CD4-positive, alpha-beta T cell (primary cell): ENCODE data around the gene CCL14. TPM values are rescaled to one million over a fixed set of nuclear protein-coding genes. Genes with fewer than 3 reads are reported as not detected.

ENCODE experiments used
- ATAC-seq: fragments of 200-7000 bp; cut with Tn5 transposase; one replicate; pipeline ENCODE4 v1.10.0; 2022; ENCODE audit warnings: mild to moderate bottlenecking; ENCODE audit not compliant: poor library complexity
- CTCF ChIA-PET: fragments of 350-600 bp; sonication (Branson Sonifier 250); formaldehyde crosslinking; loops from one replicate; lab custom pipeline; 2021; ENCODE audit warnings: antibody characterized with exemption, inconsistent platforms; lab: Charles Lee
- POLR2A ChIA-PET: fragments of 350-600 bp; sonication (Branson Sonifier 250); formaldehyde crosslinking; loops from one replicate; lab custom pipeline; 2021; ENCODE audit warnings: antibody characterized with exemption, inconsistent platforms; lab: Charles Lee
- DNase-seq, 14 experiments: peaks; one replicate each; pipeline ENCODE4 v3.0.0-alpha.2; 2013 to 2020; ENCODE audit warnings: mixed read lengths in 2 of 14
- H3K27ac ChIP-seq, 2 donors: one replicate each; pipeline versions ENCODE4 v1.5.1 to v1.7.0; 2013; ENCODE audit warnings: low read length in 2 of 2, low read depth in 1 of 2, mild to moderate bottlenecking in 1 of 2
- H3K27me3 ChIP-seq, 2 experiments: 1 replicate in 1 of 2; 2 replicates in 1 of 2; pipeline versions ENCODE4 v1.6.1 to v1.7.0; 2013; ENCODE audit warnings: low read length in 2 of 2, control low read depth in 1 of 2, mild to moderate bottlenecking in 1 of 2, moderate library complexity in 1 of 2; ENCODE audit not compliant: insufficient read depth in 2 of 2, control insufficient read depth in 1 of 2
- H3K36me3 ChIP-seq: one replicate; pipeline ENCODE4 v1.6.1; 2013; ENCODE audit warnings: low read length, control low read depth; ENCODE audit not compliant: insufficient read depth
- H3K4me1 ChIP-seq: one replicate; pipeline ENCODE4 v1.6.1; 2013; ENCODE audit warnings: low read length, control low read depth; ENCODE audit not compliant: insufficient read depth
- H3K4me3 ChIP-seq: one replicate; pipeline ENCODE4 v1.5.1; 2013; ENCODE audit warnings: mild to moderate bottlenecking, low read length, moderate library complexity
- H3K9me3 ChIP-seq, 2 experiments: 1 replicate in 1 of 2; 2 replicates in 1 of 2; pipeline versions ENCODE4 v1.6.1 to v1.7.0; 2013; ENCODE audit warnings: low read length in 2 of 2, mild to moderate bottlenecking in 2 of 2, control low read depth in 1 of 2, moderate library complexity in 1 of 2; ENCODE audit not compliant: control insufficient read depth in 1 of 2, insufficient read depth in 1 of 2
- H3K27ac Mint-ChIP-seq: one replicate; pipeline ENCODE4 v1.8.0; 2020; ENCODE audit warnings: mixed read lengths
- H3K27me3 Mint-ChIP-seq: one replicate; pipeline ENCODE4 v1.8.0; 2021; ENCODE audit warnings: mixed read lengths
- H3K36me3 Mint-ChIP-seq: one replicate; pipeline ENCODE4 v1.8.0; 2021; ENCODE audit warnings: low read depth, mixed read lengths
- H3K4me1 Mint-ChIP-seq: one replicate; pipeline ENCODE4 v1.8.0; 2021; ENCODE audit warnings: low read depth, mixed read lengths
- H3K4me3 Mint-ChIP-seq: one replicate; pipeline ENCODE4 v1.8.0; 2020; ENCODE audit warnings: mild to moderate bottlenecking, mixed read lengths
- H3K9me3 Mint-ChIP-seq: one replicate; pipeline ENCODE4 v1.8.0; 2020; ENCODE audit warnings: mixed read lengths
- CTCF ChIP-seq: fragments of 200-600 bp; IDR thresholded peaks from one replicate; pipeline ENCODE4 v1.8.0; 2022; ENCODE audit warnings: antibody characterized with exemption, mild to moderate bottlenecking
- intact Hi-C, 2 experiments: fragments of 100-400 bp; cut with DNase I in 1 of 2; cut with micrococcal nuclease in 1 of 2; formaldehyde crosslinking; loops; one replicate each; pipeline versions ENCODE4 v1.15.1 to v1.9.0; 2023 to 2025; cut with DNase I, micrococcal nuclease
- total RNA-seq, 174 experiments: library from RNA in 2 of 174; stranded (reverse) in 2 of 174; gene quantifications; one replicate each; pipeline ENCODE4 v1.2.3 and lab custom pipeline; 2021 to 2026

The CCL14 gene
- total RNA-seq, 2 experiments from 2014 or later, result not detected

- ChIA-PET CTCF (interaction anchor here (1.1 kb wide), 1 partner anchor 9 kb away, joined by 3 read pairs; no protein-coding TSS in a partner anchor), POLR2A (no interaction called here)
- Histone ChIP-seq H3K4me1 (peaks cover 6% of the 10 kb centered on the region), H3K27ac (no peak overlapping the region), H3K4me3 (no peak overlapping the region), H3K36me3 (no peaks in the 10 kb centered on the region), H3K27me3 (no peaks in the 10 kb centered on the region), H3K9me3 (no peaks in the 10 kb centered on the region)
- no peak for TF ChIP-seq CTCF
- H3K27me3 Mint-ChIP-seq, result no peaks in the 10 kb centered on the region
- no peaks in the 10 kb centered on the region for H3K36me3 Mint-ChIP-seq
- DNase-seq (no peak), ATAC-seq (no peak)
- intact Hi-C loops, result loop anchor here in 1 of 2 experiments (10.0 kb wide), 1 partner anchor 535 kb away; the partner anchor contains the start of gene ZNHIT3
- H3K4me1 Mint-ChIP-seq, result no peaks in the 10 kb centered on the region
- H3K4me3 Mint-ChIP-seq, result no peak overlapping the region
- no peak overlapping the region for H3K27ac Mint-ChIP-seq
- no peaks in the 10 kb centered on the region for H3K9me3 Mint-ChIP-seq
Observed at GRCh38 chr17:35949401-35949800, 37.1 kb downstream of the CCL14 start.

- DNase-seq, result no peak
- no peak overlapping the region for H3K27ac Mint-ChIP-seq
- intact Hi-C loops, result loop anchor here in 1 of 2 experiments (10.0 kb wide), 1 partner anchor 537 kb away; the partner anchor contains the start of gene ZNHIT3
Observed at GRCh38 chr17:35948092-35948491, 38.4 kb downstream of the CCL14 start.

GRCh38 chr17:35947156-35947585, 39.4 kb downstream of the CCL14 start:
- no peak overlapping the region for H3K27ac Mint-ChIP-seq
- H3K36me3 ChIP-seq, result no peaks in the 10 kb centered on the region
- no peaks in the 10 kb centered on the region for H3K4me1 Mint-ChIP-seq
- intact Hi-C loops, result loop anchor here in 1 of 2 experiments (10.0 kb wide), 1 partner anchor 538 kb away; the partner anchor contains the start of gene ZNHIT3
- no peaks in the 10 kb centered on the region for H3K27me3 ChIP-seq
- DNase-seq (peak in 13 of 14 experiments; percentile 9 to 71 (median 26)), ATAC-seq (peak; percentile 85)
- TF ChIP-seq CTCF, result peak; percentile 68
- H3K36me3 Mint-ChIP-seq, result no peaks in the 10 kb centered on the region
- ChIA-PET POLR2A (no interaction called here), CTCF (no interaction called here)
- H3K27ac ChIP-seq, result no peak overlapping the region
- no peaks in the 10 kb centered on the region for H3K9me3 Mint-ChIP-seq
- peaks cover 6% of the 10 kb centered on the region for H3K4me1 ChIP-seq
- no peak overlapping the region for H3K4me3 ChIP-seq
- no peaks in the 10 kb centered on the region for H3K27me3 Mint-ChIP-seq
- no peaks in the 10 kb centered on the region for H3K9me3 ChIP-seq
- H3K4me3 Mint-ChIP-seq, result no peak overlapping the region

More at GRCh38 chr17:35948092-35948491, 38.4 kb downstream of the CCL14 start:
- ChIA-PET POLR2A (no interaction called here), CTCF (interaction anchor here (1.1 kb wide), 1 partner anchor 11 kb away, joined by 3 read pairs; no protein-coding TSS in a partner anchor)
- Histone ChIP-seq H3K36me3 (no peaks in the 10 kb centered on the region), H3K27ac (no peak overlapping the region), H3K4me3 (no peak overlapping the region), H3K4me1 (peaks cover 6% of the 10 kb centered on the region), H3K27me3 (no peaks in the 10 kb centered on the region), H3K9me3 (no peaks in the 10 kb centered on the region)
- Mint-ChIP-seq H3K27me3 (no peaks in the 10 kb centered on the region), H3K4me3 (no peak overlapping the region), H3K36me3 (no peaks in the 10 kb centered on the region), H3K4me1 (no peaks in the 10 kb centered on the region), H3K9me3 (no peaks in the 10 kb centered on the region)
- TF ChIP-seq CTCF, result no peak
- no peak for ATAC-seq
